ENCODE measurements around the gene EEF1G. TPM values are rescaled to one million over a fixed set of nuclear protein-coding genes. Genes with fewer than 3 reads are reported as not detected.

The EEF1G gene
- total and polyA plus RNA-seq, 2 of the 13 experiments (the other 11 are each of a cell fraction or from before 2014, with no cell fraction given), result 1,787 to 2,144 TPM

DNA sequence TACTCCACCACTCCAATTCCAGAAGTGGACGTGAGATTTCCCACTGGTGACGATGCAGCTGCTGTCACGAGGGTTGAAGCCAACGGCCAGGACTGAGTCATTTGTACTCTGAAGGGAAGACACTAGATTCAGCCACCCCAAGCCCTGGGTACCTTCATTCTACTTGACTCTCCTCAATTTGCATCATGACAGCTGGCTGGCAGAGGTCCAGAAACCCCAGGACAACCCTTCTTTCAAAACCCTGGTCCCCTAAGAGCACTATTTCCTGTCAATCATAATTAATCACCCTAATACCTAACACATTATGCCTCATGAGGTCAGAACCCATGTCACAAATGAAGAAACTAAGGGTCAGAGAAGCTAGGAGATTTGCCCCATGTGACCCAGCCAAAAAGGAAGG lies 34.0 kb upstream of the EEF1G start:
- CTCF ChIA-PET (ENCODE audit: low intra/inter-chr PET ratio, low total read pairs), result no interaction called here
- 89% methylated on average over 4 of the region's 4 CpGs for WGBS (ENCODE audit: low lambda C conversion rate)

More for the DNA sequence above, 34.0 kb upstream of the EEF1G start:
- no peaks in the 10 kb centered on the region; a peak in 1 of 5 replicates for H3K27me3 ChIP-seq (ENCODE audit: control insufficient read depth in 1 of 2, insufficient read depth in 2 of 2, low read length in 2 of 2)
- TF ChIP-seq, protein P1, sequence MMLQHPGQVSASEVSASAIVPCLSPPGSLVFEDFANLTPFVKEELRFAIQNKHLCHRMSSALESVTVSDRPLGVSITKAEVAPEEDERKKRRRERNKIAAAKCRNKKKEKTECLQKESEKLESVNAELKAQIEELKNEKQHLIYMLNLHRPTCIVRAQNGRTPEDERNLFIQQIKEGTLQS (CRISPR knock-in tag; IDR thresholded peaks at IDR 0.05), result no peak
- TF ChIP-seq ZNF263 (CRISPR knock-in tag; IDR thresholded peaks at IDR 0.05) (no peak), BORCS8-MEF2B (CRISPR knock-in tag; IDR thresholded peaks at IDR 0.05) (no peak), THAP11 (CRISPR knock-in tag; IDR thresholded peaks at IDR 0.05) (no peak), ERF (CRISPR knock-in tag; IDR thresholded peaks at IDR 0.05) (no peak), ZC3H4 (CRISPR knock-in tag; IDR thresholded peaks at IDR 0.05; ENCODE audit: borderline replicate concordance) (no peak), ZNF746 (CRISPR knock-in tag; IDR thresholded peaks at IDR 0.05) (no peak), ZFYVE20 (CRISPR knock-in tag; IDR thresholded peaks at IDR 0.05; ENCODE audit: borderline replicate concordance, low read depth) (no peak), BHLHE40 (IDR thresholded peaks at IDR 0.05; ENCODE audit: low read length) (no peak), HNRNPH1 (optimal IDR thresholded peaks at IDR 0.05; ENCODE audit: low read depth, low read length) (no peak), RBFOX2 (IDR thresholded peaks at IDR 0.05; ENCODE audit: low read depth, low read length) (no peak), ZNF792 (CRISPR knock-in tag; IDR thresholded peaks at IDR 0.05) (no peak), ZFP1 (CRISPR knock-in tag; IDR thresholded peaks at IDR 0.05) (no peak)
- TF ChIP-seq, protein P2, sequence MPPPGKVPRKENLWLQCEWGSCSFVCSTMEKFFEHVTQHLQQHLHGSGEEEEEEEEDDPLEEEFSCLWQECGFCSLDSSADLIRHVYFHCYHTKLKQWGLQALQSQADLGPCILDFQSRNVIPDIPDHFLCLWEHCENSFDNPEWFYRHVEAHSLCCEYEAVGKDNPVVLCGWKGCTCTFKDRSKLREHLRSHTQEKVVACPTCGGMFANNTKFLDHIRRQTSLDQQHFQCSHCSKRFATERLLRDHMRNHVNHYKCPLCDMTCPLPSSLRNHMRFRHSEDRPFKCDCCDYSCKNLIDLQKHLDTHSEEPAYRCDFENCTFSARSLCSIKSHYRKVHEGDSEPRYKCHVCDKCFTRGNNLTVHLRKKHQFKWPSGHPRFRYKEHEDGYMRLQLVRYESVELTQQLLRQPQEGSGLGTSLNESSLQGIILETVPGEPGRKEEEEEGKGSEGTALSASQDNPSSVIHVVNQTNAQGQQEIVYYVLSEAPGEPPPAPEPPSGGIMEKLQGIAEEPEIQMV (CRISPR knock-in tag; IDR thresholded peaks at IDR 0.05; ENCODE audit: low read depth), result no peak
- TF ChIP-seq, protein P3, sequence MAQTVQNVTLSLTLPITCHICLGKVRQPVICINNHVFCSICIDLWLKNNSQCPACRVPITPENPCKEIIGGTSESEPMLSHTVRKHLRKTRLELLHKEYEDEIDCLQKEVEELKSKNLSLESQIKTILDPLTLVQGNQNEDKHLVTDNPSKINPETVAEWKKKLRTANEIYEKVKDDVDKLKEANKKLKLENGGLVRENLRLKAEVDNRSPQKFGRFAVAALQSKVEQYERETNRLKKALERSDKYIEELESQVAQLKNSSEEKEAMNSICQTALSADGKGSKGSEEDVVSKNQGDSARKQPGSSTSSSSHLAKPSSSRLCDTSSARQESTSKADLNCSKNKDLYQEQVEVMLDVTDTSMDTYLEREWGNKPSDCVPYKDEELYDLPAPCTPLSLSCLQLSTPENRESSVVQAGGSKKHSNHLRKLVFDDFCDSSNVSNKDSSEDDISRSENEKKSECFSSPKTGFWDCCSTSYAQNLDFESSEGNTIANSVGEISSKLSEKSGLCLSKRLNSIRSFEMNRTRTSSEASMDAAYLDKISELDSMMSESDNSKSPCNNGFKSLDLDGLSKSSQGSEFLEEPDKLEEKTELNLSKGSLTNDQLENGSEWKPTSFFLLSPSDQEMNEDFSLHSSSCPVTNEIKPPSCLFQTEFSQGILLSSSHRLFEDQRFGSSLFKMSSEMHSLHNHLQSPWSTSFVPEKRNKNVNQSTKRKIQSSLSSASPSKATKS (CRISPR knock-in tag; IDR thresholded peaks at IDR 0.05), result no peak
- H3K9me3 ChIP-seq (ENCODE audit: low read length), result no peaks in the 10 kb centered on the region
- intact Hi-C loops (cut with micrococcal nuclease; ENCODE audit: unreplicated experiment), result no loop called here
- H3K36me3 ChIP-seq (replicated peaks in 1 of 2; ENCODE audit: control insufficient read depth in 1 of 2, insufficient read depth in 2 of 2, low read length in 2 of 2), result no peaks in the 10 kb centered on the region; a peak in 2 of 5 replicates
- H3K4me3 ChIP-seq (replicated peaks in 1 of 3; ENCODE audit: insufficient read depth in 1 of 3, low read depth in 2 of 3, low read length in 3 of 3), result no peak overlapping the region
- no peak overlapping the region for H2AFZ ChIP-seq (ENCODE audit: low read length)
- BruUV-seq (replicated peaks), result no TSS peak
- H3K79me2 ChIP-seq (ENCODE audit: insufficient read depth, low read length), result peaks cover 2% of the 10 kb centered on the region
- ATAC-seq, result no peak
- FAIRE-seq, result no peak
- H3K4me1 ChIP-seq (ENCODE audit: insufficient read depth, low read length), result peaks cover 50% of the 10 kb centered on the region
- H3K9ac ChIP-seq (ENCODE audit: insufficient read depth, low read depth, low read length), result no peak overlapping the region
- H3K4me2 ChIP-seq (ENCODE audit: low read depth, low read length), result no peak overlapping the region
- DNase-seq (ENCODE audit: low spot score), result no peak
- no peak overlapping the region for H3K27ac ChIP-seq (ENCODE audit: extremely low read length, insufficient read depth, low read length)
- H4K20me1 ChIP-seq (ENCODE audit: insufficient read depth, low read length), result no peaks in the 10 kb centered on the region
- in situ Hi-C loops (cut with HindIII; ENCODE audit: extremely low pct_ligation_motif_present, low pct_unique_long_range_greater_than_20kb), result no loop called here
- POLR2A ChIA-PET, result interaction anchor here (0.7 kb wide), 1 partner anchor 8 kb away, joined by 3 read pairs; no protein-coding TSS in a partner anchor

All from HepG2 (cell line).